Smooth muscle cell (in vitro differentiated cells): ENCODE results near the gene SPATA13. TPM values are rescaled to one million over a fixed set of nuclear protein-coding genes. Genes with fewer than 3 reads are reported as not detected.

ENCODE experiments used
- DNase-seq: peaks from one replicate; lab custom pipeline; 2025; ENCODE audit not compliant: unreplicated experiment; lab: John Stamatoyannopoulos, UW
- H2AFZ ChIP-seq: fragments of 200-600 bp; sonication (generic); 2 replicates; pipeline ENCODE4 v1.6.0; 2016; ENCODE audit warnings: antibody characterized with exemption, low read depth, mild to moderate bottlenecking
- H3F3A ChIP-seq: fragments of 200-600 bp; sonication (generic); 2 replicates; pipeline ENCODE4 v1.6.0; 2017; ENCODE audit warnings: antibody characterized with exemption, low read depth
- H3K27ac ChIP-seq: fragments of 200-600 bp; sonication (generic); 2 replicates; pipeline ENCODE4 v1.5.1; 2016; ENCODE audit warnings: low read depth, mild to moderate bottlenecking
- H3K27me3 ChIP-seq: fragments of 200-600 bp; sonication (generic); 2 replicates; pipeline ENCODE4 v1.6.1; 2016; ENCODE audit warnings: low read depth, mild to moderate bottlenecking
- H3K36me3 ChIP-seq: fragments of 200-600 bp; sonication (generic); 2 replicates; pipeline ENCODE4 v1.5.1; 2016; ENCODE audit warnings: low read depth
- H3K4me1 ChIP-seq: fragments of 200-600 bp; sonication (generic); 2 replicates; pipeline ENCODE4 v1.5.1; 2016; ENCODE audit warnings: low read depth
- H3K4me2 ChIP-seq: fragments of 200-600 bp; sonication (generic); 2 replicates; pipeline ENCODE4 v1.6.0; 2016; ENCODE audit warnings: mild to moderate bottlenecking
- H3K4me3 ChIP-seq: fragments of 200-600 bp; sonication (generic); 2 replicates; pipeline ENCODE4 v1.5.1; 2016; ENCODE audit warnings: mild to moderate bottlenecking
- H3K79me2 ChIP-seq: fragments of 200-600 bp; sonication (generic); 2 replicates; pipeline ENCODE4 v1.6.0; 2016; ENCODE audit warnings: low read depth, mild to moderate bottlenecking
- H3K9ac ChIP-seq: fragments of 200-600 bp; sonication (generic); 2 replicates; pipeline ENCODE4 v1.6.0; 2016; ENCODE audit warnings: low read depth
- H3K9me3 ChIP-seq: fragments of 200-600 bp; sonication (generic); replicated peaks from 2 replicates; pipeline ENCODE4 v1.5.1; 2016; ENCODE audit warnings: low read depth
- H4K20me1 ChIP-seq: fragments of 200-600 bp; sonication (generic); 2 replicates; pipeline ENCODE4 v1.6.0; 2016; ENCODE audit warnings: low read depth
- WGBS: methylation state at CpG from one replicate; pipeline ENCODE4 v1.1.7; 2016; ENCODE audit warnings: low lambda C conversion rate; 5-methylcytosine and 5-hydroxymethylcytosine counted together
- polyA plus RNA-seq: library from polyadenylated mRNA; unstranded; fragments of >200 nt; fragmentation: Nextera tagmentation; extraction: Ambion mirVana; gene quantifications from 2 replicates; pipeline ENCODE4 v1.2.1, GENCODE V29; 2016
- total RNA-seq: library from RNA; depleted of rRNA; stranded (reverse); fragments of >200 nt; gene quantifications from 2 replicates; pipeline ENCODE4 v1.2.3, GENCODE V29; 2014
- TF ChIP-seq, protein P1 (sequence below): fragments of 200-600 bp; sonication (generic); IDR thresholded peaks from 2 replicates; pipeline ENCODE4 v1.5.1; 2017; ENCODE audit warnings: borderline replicate concordance, mild to moderate bottlenecking, antibody characterized with exemption; ENCODE audit not compliant: insufficient read depth, poor library complexity, severe bottlenecking

Gene SPATA13
- total and polyA plus RNA-seq, 2 experiments from 2014 or later, result 7.1 to 16.6 TPM

GRCh38 chr13:24288870-24289269 is 128.3 kb downstream of the SPATA13 start:
- H3K36me3 ChIP-seq, result no peaks in the 10 kb centered on the region
- no peak overlapping the region for H2AFZ ChIP-seq
- H3K9ac ChIP-seq, result no peak overlapping the region
- H3F3A ChIP-seq, result no peaks in the 10 kb centered on the region
- H3K27ac ChIP-seq, result no peak overlapping the region
- H3K4me3 ChIP-seq, result no peak overlapping the region
- H3K4me2 ChIP-seq, result no peak overlapping the region
- TF ChIP-seq, protein P1, sequence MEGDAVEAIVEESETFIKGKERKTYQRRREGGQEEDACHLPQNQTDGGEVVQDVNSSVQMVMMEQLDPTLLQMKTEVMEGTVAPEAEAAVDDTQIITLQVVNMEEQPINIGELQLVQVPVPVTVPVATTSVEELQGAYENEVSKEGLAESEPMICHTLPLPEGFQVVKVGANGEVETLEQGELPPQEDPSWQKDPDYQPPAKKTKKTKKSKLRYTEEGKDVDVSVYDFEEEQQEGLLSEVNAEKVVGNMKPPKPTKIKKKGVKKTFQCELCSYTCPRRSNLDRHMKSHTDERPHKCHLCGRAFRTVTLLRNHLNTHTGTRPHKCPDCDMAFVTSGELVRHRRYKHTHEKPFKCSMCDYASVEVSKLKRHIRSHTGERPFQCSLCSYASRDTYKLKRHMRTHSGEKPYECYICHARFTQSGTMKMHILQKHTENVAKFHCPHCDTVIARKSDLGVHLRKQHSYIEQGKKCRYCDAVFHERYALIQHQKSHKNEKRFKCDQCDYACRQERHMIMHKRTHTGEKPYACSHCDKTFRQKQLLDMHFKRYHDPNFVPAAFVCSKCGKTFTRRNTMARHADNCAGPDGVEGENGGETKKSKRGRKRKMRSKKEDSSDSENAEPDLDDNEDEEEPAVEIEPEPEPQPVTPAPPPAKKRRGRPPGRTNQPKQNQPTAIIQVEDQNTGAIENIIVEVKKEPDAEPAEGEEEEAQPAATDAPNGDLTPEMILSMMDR, result no peak
- no peaks in the 10 kb centered on the region for H4K20me1 ChIP-seq
- 96% methylated on average over 5 of the region's 5 CpGs for WGBS
- no peak for DNase-seq
- H3K4me1 ChIP-seq, result peaks cover 10% of the 10 kb centered on the region
- H3K27me3 ChIP-seq, result no peaks in the 10 kb centered on the region
- H3K79me2 ChIP-seq, result no peaks in the 10 kb centered on the region
- no peaks in the 10 kb centered on the region for H3K9me3 ChIP-seq

DNA sequence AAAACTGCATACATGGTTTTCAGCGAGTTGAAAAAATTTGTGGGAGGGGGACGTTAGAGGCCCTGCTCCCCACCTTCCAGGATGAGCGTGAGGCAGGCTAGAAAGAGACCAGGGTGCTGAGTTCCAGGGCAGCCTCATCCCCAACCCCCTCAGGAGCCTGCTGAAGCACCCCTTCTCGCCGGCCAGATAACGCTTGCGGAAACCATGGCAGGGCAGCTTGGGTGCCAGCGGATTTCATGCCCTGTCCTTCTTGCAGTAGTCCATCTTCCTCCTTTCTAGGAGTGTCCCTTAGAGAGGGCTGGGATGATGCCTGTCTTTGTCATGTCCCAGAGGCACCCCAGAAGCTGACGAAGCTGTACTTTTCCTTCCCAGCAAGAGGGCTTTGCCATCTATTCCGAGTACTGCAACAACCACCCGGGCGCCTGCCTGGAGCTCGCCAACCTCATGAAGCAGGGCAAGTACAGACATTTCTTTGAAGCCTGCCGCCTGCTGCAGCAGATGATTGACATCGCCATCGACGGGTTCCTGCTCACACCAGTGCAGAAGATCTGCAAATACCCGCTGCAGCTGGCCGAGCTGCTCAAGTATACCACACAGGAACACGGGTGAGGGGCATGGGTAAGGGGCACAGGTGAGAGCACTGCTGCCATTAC is 129.9 kb downstream of the SPATA13 start:
- 96% methylated on average over 20 of the region's 20 CpGs for WGBS
- no peak overlapping the region for H3K4me3 ChIP-seq
- DNase-seq, result no peak
- no peaks in the 10 kb centered on the region for H3K79me2 ChIP-seq
- no peak overlapping the region for H3K9ac ChIP-seq
- H2AFZ ChIP-seq, result no peak overlapping the region
- TF ChIP-seq, protein P1, result no peak
- H3K4me1 ChIP-seq, result peaks cover 10% of the 10 kb centered on the region
- H4K20me1 ChIP-seq, result no peaks in the 10 kb centered on the region
- no peaks in the 10 kb centered on the region for H3F3A ChIP-seq
- no peaks in the 10 kb centered on the region for H3K27me3 ChIP-seq
- H3K27ac ChIP-seq, result no peak overlapping the region
- no peaks in the 10 kb centered on the region for H3K36me3 ChIP-seq
- no peak overlapping the region for H3K4me2 ChIP-seq
- H3K9me3 ChIP-seq, result no peaks in the 10 kb centered on the region

DNA sequence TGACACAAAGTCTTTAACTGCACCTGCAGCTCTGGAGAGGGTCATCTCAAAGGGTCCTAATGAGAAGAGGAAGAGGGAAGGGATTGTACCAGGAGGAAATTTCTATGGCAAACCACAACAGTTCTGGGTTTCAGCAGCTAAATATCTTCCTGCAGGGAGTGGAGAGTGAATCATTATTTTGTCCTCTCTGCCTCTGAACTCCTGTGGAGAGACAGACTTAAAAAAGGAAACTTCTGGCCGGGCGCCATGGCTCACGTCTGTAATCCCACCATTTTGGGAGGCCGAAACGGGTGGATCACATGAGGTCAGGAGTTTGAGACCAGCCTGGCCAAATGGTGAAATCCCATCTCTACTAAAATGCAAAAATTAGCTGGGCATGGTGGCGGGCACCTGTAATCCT is 132.0 kb downstream of the SPATA13 start:
- H3K4me3 ChIP-seq, result no peak overlapping the region
- H3F3A ChIP-seq, result no peaks in the 10 kb centered on the region
- no peaks in the 10 kb centered on the region for H3K79me2 ChIP-seq
- H3K27me3 ChIP-seq, result no peaks in the 10 kb centered on the region
- 85% methylated on average over 6 of the region's 6 CpGs for WGBS
- DNase-seq, result no peak
- H3K36me3 ChIP-seq, result no peaks in the 10 kb centered on the region
- no peak overlapping the region for H2AFZ ChIP-seq
- no peaks in the 10 kb centered on the region for H4K20me1 ChIP-seq
- H3K4me1 ChIP-seq, result peaks cover 10% of the 10 kb centered on the region
- TF ChIP-seq, protein P1, result no peak
- no peak overlapping the region for H3K4me2 ChIP-seq
- H3K27ac ChIP-seq, result no peak overlapping the region
- H3K9ac ChIP-seq, result no peak overlapping the region
- no peaks in the 10 kb centered on the region for H3K9me3 ChIP-seq

GRCh38 chr13:24293746-24294145 is 133.2 kb downstream of the SPATA13 start:
- Histone ChIP-seq H3F3A (no peaks in the 10 kb centered on the region), H2AFZ (no peak overlapping the region), H3K4me1 (peaks cover 10% of the 10 kb centered on the region), H3K9me3 (no peaks in the 10 kb centered on the region), H3K27me3 (no peaks in the 10 kb centered on the region), H3K36me3 (no peaks in the 10 kb centered on the region), H3K4me3 (no peak overlapping the region), H3K79me2 (no peaks in the 10 kb centered on the region), H3K4me2 (peak overlapping the region; percentile 1), H3K27ac (no peak overlapping the region), H4K20me1 (no peaks in the 10 kb centered on the region), H3K9ac (no peak overlapping the region)
- no peak for DNase-seq
- WGBS, result 53% methylated on average over 10 of the region's 10 CpGs
- TF ChIP-seq, protein P1, result no peak
